ENCODE data around the gene CYP27C1. TPM values are rescaled to one million over a fixed set of nuclear protein-coding genes. Genes with fewer than 3 reads are reported as not detected.
"Not testable (repeated sequence)": the region's sequence is repeated elsewhere in the genome, so short reads cannot be mapped to it uniquely, and the experiment has no call there.

CYP27C1 gene
- total RNA-seq, 4 donors from 2014 or later: 0.12 to 0.52 (median 0.28) TPM

GRCh38 chr2:127169066-127169660 is 50.9 kb downstream of the CYP27C1 start:
- 86% methylated on average over 6 to 15 of the region's 15 CpGs for WGBS, 2 donors (ENCODE audit: low coverage in 1 of 2)
- Histone ChIP-seq H3K9me3 (no peaks in the 10 kb centered on the region), H3K27me3 (no peaks in the 10 kb centered on the region), H3K4me1 (peaks cover 0 to 13% (median 0%) of the 10 kb centered on the region in 3 donors), H3K36me3 (no peaks in the 10 kb centered on the region), H3K4me3 (no peak overlapping the region), H3K27ac (no peak overlapping the region)
- no peak for TF ChIP-seq EP300 (IDR thresholded peaks at IDR 0.05)
- no peak for TF ChIP-seq POLR2AphosphoS5 (IDR thresholded peaks at IDR 0.05)
- no peak for TF ChIP-seq POLR2A (IDR thresholded peaks at IDR 0.05)
- no peak for TF ChIP-seq CTCF (IDR thresholded peaks at IDR 0.05)
- no peak for ATAC-seq

- Histone ChIP-seq H3K27ac (no peak overlapping the region), H3K27me3 (no peaks in the 10 kb centered on the region), H3K36me3 (no peaks in the 10 kb centered on the region), H3K4me1 (peaks cover 0 to 6% (median 0%) of the 10 kb centered on the region in 3 donors), H3K4me3 (no peak overlapping the region), H3K9me3 (no peaks in the 10 kb centered on the region)
- TF ChIP-seq POLR2AphosphoS5 (IDR thresholded peaks at IDR 0.05): no peak
- no peak for ATAC-seq
- WGBS, 2 donors (ENCODE audit: low coverage in 1 of 2): 71% methylated on average over 7 of the region's 12 CpGs; no CpG with 5 or more reads in 1 of the 2 donors
Observed at GRCh38 chr2:127166231-127166860, 53.8 kb downstream of the CYP27C1 start.

GRCh38 chr2:127165539-127165935 is 54.6 kb downstream of the CYP27C1 start:
- 67 to 90% methylated on average over 1 to 2 of the region's 3 CpGs for WGBS, 2 donors (ENCODE audit: low coverage in 1 of 2)
- ATAC-seq: no peak
- Histone ChIP-seq H3K36me3 (no peaks in the 10 kb centered on the region), H3K9me3 (no peaks in the 10 kb centered on the region), H3K4me1 (peaks cover 0 to 10% (median 0%) of the 10 kb centered on the region in 3 donors), H3K27ac (no peak overlapping the region), H3K4me3 (no peak overlapping the region), H3K27me3 (no peaks in the 10 kb centered on the region)
- TF ChIP-seq POLR2A (IDR thresholded peaks at IDR 0.05) (no peak), EP300 (IDR thresholded peaks at IDR 0.05) (no peak), CTCF (IDR thresholded peaks at IDR 0.05) (no peak), POLR2AphosphoS5 (IDR thresholded peaks at IDR 0.05) (no peak)

DNA sequence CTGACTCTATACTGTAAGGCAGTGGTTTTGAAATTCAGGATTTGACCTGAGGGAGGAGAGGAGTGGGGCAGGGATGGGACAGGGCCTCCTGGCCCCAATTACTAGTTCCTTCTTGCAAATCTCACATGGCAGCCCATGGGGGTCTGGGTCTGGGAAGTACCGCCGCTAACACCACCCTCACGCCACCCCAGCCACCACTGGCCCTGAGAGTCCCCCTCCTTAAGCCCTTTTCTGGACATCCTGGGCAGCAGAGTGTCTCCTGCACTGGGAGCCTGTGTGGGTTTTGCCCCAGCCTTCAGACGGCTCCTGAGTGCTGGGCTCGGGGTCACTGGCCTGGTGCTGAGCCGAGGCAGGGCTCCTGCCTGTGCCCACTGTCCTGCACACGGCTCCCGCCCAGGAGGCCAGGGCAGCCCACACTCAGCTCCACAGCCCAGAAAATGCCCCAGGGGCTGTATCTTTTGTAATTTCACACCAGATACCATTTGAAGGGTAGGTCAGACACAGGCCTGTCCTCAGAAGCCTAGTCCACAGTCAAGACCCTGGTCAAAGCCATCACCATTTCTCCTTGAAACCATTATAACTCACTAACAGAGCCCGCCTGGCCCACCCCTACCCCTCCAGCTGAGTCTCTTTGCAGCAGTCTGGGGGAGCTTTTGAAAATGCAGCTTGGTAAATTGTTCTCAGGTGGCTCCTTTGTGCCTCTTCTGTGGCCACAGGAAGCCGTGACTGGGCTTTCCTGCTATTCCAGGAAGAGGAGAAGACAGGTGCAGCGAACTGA is 55.1 kb downstream of the CYP27C1 start:
- no peak overlapping the region for H3K27ac ChIP-seq
- 91% methylated on average over 3 of the region's 11 CpGs; no CpG with 5 or more reads in 1 of the 2 donors for WGBS, 2 donors (ENCODE audit: low coverage in 1 of 2)
- no peaks in the 10 kb centered on the region for H3K36me3 ChIP-seq
- peaks cover 0 to 10% (median 0%) of the 10 kb centered on the region in 3 donors for H3K4me1 ChIP-seq
- H3K9me3 ChIP-seq: no peaks in the 10 kb centered on the region
- H3K27me3 ChIP-seq: no peaks in the 10 kb centered on the region
- ATAC-seq: no peak
- TF ChIP-seq POLR2AphosphoS5 (IDR thresholded peaks at IDR 0.05) (no peak), EP300 (IDR thresholded peaks at IDR 0.05) (no peak), CTCF (IDR thresholded peaks at IDR 0.05) (no peak), POLR2A (IDR thresholded peaks at IDR 0.05) (no peak)
- no peak overlapping the region for H3K4me3 ChIP-seq

DNA sequence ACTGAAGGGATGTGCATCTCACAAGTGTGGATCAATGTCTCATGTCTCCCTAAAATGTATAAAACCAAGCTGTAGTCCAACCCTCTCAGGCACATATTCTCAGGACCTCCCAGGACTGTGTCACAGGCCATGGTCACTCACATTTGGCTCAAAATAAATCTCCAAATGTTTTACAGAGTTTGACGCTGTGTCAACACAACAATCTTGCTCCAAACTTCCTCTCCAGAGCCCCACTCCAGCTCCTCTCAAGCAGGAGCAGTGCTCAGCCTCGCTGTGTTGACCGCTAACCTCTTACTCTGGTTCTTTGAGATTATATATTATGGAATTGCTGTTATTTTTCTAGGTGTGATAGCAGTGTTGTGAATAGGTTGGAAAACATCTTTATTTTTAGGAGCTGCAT is 56.2 kb downstream of the CYP27C1 start:
- no peak for ATAC-seq
- no peak for TF ChIP-seq EP300 (IDR thresholded peaks at IDR 0.05)
- TF ChIP-seq CTCF (IDR thresholded peaks at IDR 0.05): no peak
- TF ChIP-seq POLR2AphosphoS5 (IDR thresholded peaks at IDR 0.05): no peak
- no peak for TF ChIP-seq POLR2A (IDR thresholded peaks at IDR 0.05)

DNA sequence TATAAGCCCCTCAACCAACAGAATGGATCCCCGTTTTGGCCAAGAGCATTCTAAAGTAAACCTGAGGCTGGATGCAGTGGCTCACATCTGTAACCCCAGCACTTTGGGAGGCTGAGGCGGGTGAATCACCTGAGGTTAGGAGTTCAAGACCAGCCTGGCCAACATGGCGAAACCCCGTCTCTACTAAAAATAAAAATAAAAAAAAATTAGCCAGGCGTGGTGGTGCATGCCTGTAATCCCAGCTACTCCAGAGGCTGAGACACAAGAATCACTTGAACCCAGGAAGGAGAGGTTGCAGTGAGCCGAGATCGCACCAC is 57.1 kb downstream of the CYP27C1 start:
- not testable (repeated sequence) for H3K36me3 ChIP-seq, H3K4me3 ChIP-seq, ATAC-seq, H3K27ac ChIP-seq, H3K9me3 ChIP-seq, H3K27me3 ChIP-seq
- peaks cover 0 to 10% (median 0%) of the 10 kb centered on the region in 3 donors for H3K4me1 ChIP-seq
- 90 to 100% methylated on average over 4 of the region's 7 CpGs for WGBS, 2 donors (ENCODE audit: low coverage in 1 of 2)

More for the DNA sequence above, 56.2 kb downstream of the CYP27C1 start:
- no peaks in the 10 kb centered on the region for H3K9me3 ChIP-seq
- peaks cover 0 to 10% (median 0%) of the 10 kb centered on the region in 3 donors for H3K4me1 ChIP-seq
- H3K27ac ChIP-seq: no peak overlapping the region
- no peaks in the 10 kb centered on the region for H3K27me3 ChIP-seq
- no peaks in the 10 kb centered on the region for H3K36me3 ChIP-seq
- WGBS, 2 donors (ENCODE audit: low coverage in 1 of 2): 71 to 81% methylated on average over 2 of the region's 3 CpGs
- H3K4me3 ChIP-seq: no peak overlapping the region
